ENCODE results near the gene ACTL10. TPM values are rescaled to one million over a fixed set of nuclear protein-coding genes. Genes with fewer than 3 reads are reported as not detected.

ACTL10 gene
- total RNA-seq, 1 experiment from 2014 or later: 0.46 TPM

GRCh38 chr20:33713865-33714367 lies 47.2 kb downstream of the ACTL10 start:
- H3K14ac ChIP-seq (ENCODE audit: insufficient read depth, low read length): no peak overlapping the region
- no peaks in the 10 kb centered on the region for H3K79me1 ChIP-seq (ENCODE audit: insufficient read depth, low read depth, low read length, poor library complexity, severe bottlenecking)
- H3K23ac ChIP-seq (ENCODE audit: insufficient read length, low read depth, low read length): no peak overlapping the region
- no peak overlapping the region for H3K4me2 ChIP-seq (ENCODE audit: insufficient read depth, insufficient read length, low read length)
- no peaks in the 10 kb centered on the region for H3K27me3 ChIP-seq (ENCODE audit: insufficient read depth, low read length)
- no peaks in the 10 kb centered on the region for H3K27me3 Mint-ChIP-seq (ENCODE audit: low read depth)
- H3K4ac ChIP-seq (ENCODE audit: low read depth, low read length): no peak overlapping the region
- H2AK5ac ChIP-seq (ENCODE audit: insufficient read length, low read length): no peak overlapping the region
- no CpG with 5 or more reads among the region's 10 CpGs for WGBS (ENCODE audit: extremely low coverage, insufficient read length, low lambda C conversion rate)
- H2BK20ac ChIP-seq (ENCODE audit: low read depth, low read length, poor library complexity, severe bottlenecking): no peak overlapping the region
- no peak overlapping the region for H4K8ac ChIP-seq (replicated peaks; ENCODE audit: insufficient read length, low read depth, low read length)
- no peaks in the 10 kb centered on the region; a peak in 1 of 7 replicates for H3K36me3 Mint-ChIP-seq (ENCODE audit: insufficient read depth in 1 of 3, low read depth in 3 of 3)
- H3T11ph ChIP-seq (ENCODE audit: low read length): no peak overlapping the region
- H3K56ac ChIP-seq (ENCODE audit: insufficient read length, low read depth, low read length): no peak overlapping the region
- peak overlapping the region in 2 of 3 experiments; percentile 2 to 34; a peak in 2 of 7 replicates for H3K27ac Mint-ChIP-seq
- H3K4me3 Mint-ChIP-seq: no peak overlapping the region; a peak in 1 of 5 replicates
- H2BK15ac ChIP-seq (ENCODE audit: low read depth, low read length): no peak overlapping the region
- H3K4me1 ChIP-seq (ENCODE audit: insufficient read depth, low read length): no peaks in the 10 kb centered on the region; the same call in 1 of the 2 replicates
- peaks cover 13 to 25% of the 10 kb centered on the region in 2 experiments for H3K4me1 Mint-ChIP-seq
- no peak overlapping the region for H3K9ac ChIP-seq (ENCODE audit: extremely low read depth, insufficient read length, low read length)
- no peak overlapping the region for H2BK5ac ChIP-seq (ENCODE audit: insufficient read length, low read length)
- H4K91ac ChIP-seq (ENCODE audit: insufficient read length, low read depth, low read length): no peak overlapping the region
- H4K20me1 ChIP-seq (ENCODE audit: control insufficient read depth, insufficient read depth, insufficient read length): no peaks in the 10 kb centered on the region
- H3K18ac ChIP-seq (ENCODE audit: insufficient read length, low read depth, low read length): no peak overlapping the region
- no peaks in the 10 kb centered on the region for H3K79me2 ChIP-seq (ENCODE audit: insufficient read depth, low read length)
- H2BK12ac ChIP-seq (ENCODE audit: insufficient read length, low read depth, low read length): no peak overlapping the region
- H3K23me2 ChIP-seq (ENCODE audit: insufficient read length, low read depth, low read length, poor library complexity, severe bottlenecking): no peaks in the 10 kb centered on the region
- H2BK120ac ChIP-seq (ENCODE audit: low read depth, low read length, poor library complexity, severe bottlenecking): no peak overlapping the region
- no peak overlapping the region for H4K5ac ChIP-seq (ENCODE audit: insufficient read length, low read depth, low read length)
- no peaks in the 10 kb centered on the region for H3K9me3 ChIP-seq (ENCODE audit: control insufficient read depth, low read depth, low read length)
- no peaks in the 10 kb centered on the region; a peak in 1 of 5 replicates for H3K9me3 Mint-ChIP-seq
- H2AFZ ChIP-seq (ENCODE audit: low read length): no peak overlapping the region
- TF ChIP-seq CTCF (conservative IDR thresholded peaks at IDR 0.05): no peak
- H3K27ac ChIP-seq (ENCODE audit: insufficient read length, low read depth, low read length): no peak overlapping the region
- DNase-seq: no peak

Data from H9 (cell line).